Large intestine (tissue), 12 donors: Measurements from ENCODE around the gene CACNA2D2. TPM values are rescaled to one million over a fixed set of nuclear protein-coding genes. Genes with fewer than 3 reads are reported as not detected.

Experiments used
- DNase-seq, 2 donors: peaks; one replicate each; pipeline versions ENCODE4 v3.0.0 to v3.0.0-alpha.2; 2013
- H3K27ac ChIP-seq: one replicate; pipeline ENCODE4 v1.5.1; 2013; ENCODE audit warnings: low read length
- H3K27me3 ChIP-seq: 2 replicates; pipeline ENCODE4 v1.6.1; 2013; ENCODE audit warnings: low read length; ENCODE audit not compliant: control insufficient read depth, insufficient read depth
- H3K36me3 ChIP-seq: 2 replicates; pipeline ENCODE4 v1.6.1; 2013; ENCODE audit warnings: low read length; ENCODE audit not compliant: control insufficient read depth, insufficient read depth
- H3K4me1 ChIP-seq: one replicate; pipeline ENCODE4 v1.6.1; 2013; ENCODE audit warnings: low read length; ENCODE audit not compliant: control insufficient read depth, insufficient read depth
- H3K4me3 ChIP-seq: one replicate; pipeline ENCODE4 v1.5.1; 2013; ENCODE audit warnings: low read length
- H3K9me3 ChIP-seq: one replicate; pipeline ENCODE4 v1.6.1; 2013; ENCODE audit warnings: mild to moderate bottlenecking, low read depth, low read length, moderate library complexity; ENCODE audit not compliant: control insufficient read depth
- WGBS: methylation state at CpG from one replicate; pipeline ENCODE4 v1.1.5; 2013; ENCODE audit warnings: low lambda C conversion rate; ENCODE audit not compliant: insufficient coverage; 5-methylcytosine and 5-hydroxymethylcytosine counted together
- long read RNA-seq, 11 donors: transcript quantifications; one replicate each; lab custom pipeline, GENCODE V29; 2026
- polyA plus RNA-seq: library from polyadenylated mRNA; unstranded; fragments of 120-200 nt; gene quantifications from one replicate; pipeline ENCODE4 v1.2.1, GENCODE V29; 2013

CACNA2D2 gene
- 7.5 TPM for polyA plus RNA-seq
- long read RNA-seq, donor 1 = 0 reads
- long read RNA-seq, donor 2 = 0 reads
- long read RNA-seq, donor 3 = 0 reads
- long read RNA-seq, donor 4 = 0 reads
- long read RNA-seq, donor 5 = 0 reads
- long read RNA-seq, donor 6 = 0 reads
- long read RNA-seq, donor 7 = 0 reads
- long read RNA-seq, donor 8 = 0 reads
- long read RNA-seq, donor 9 = 0 reads
- long read RNA-seq, donor 10 = 0 reads
- long read RNA-seq, donor 11 = 0 reads

DNA sequence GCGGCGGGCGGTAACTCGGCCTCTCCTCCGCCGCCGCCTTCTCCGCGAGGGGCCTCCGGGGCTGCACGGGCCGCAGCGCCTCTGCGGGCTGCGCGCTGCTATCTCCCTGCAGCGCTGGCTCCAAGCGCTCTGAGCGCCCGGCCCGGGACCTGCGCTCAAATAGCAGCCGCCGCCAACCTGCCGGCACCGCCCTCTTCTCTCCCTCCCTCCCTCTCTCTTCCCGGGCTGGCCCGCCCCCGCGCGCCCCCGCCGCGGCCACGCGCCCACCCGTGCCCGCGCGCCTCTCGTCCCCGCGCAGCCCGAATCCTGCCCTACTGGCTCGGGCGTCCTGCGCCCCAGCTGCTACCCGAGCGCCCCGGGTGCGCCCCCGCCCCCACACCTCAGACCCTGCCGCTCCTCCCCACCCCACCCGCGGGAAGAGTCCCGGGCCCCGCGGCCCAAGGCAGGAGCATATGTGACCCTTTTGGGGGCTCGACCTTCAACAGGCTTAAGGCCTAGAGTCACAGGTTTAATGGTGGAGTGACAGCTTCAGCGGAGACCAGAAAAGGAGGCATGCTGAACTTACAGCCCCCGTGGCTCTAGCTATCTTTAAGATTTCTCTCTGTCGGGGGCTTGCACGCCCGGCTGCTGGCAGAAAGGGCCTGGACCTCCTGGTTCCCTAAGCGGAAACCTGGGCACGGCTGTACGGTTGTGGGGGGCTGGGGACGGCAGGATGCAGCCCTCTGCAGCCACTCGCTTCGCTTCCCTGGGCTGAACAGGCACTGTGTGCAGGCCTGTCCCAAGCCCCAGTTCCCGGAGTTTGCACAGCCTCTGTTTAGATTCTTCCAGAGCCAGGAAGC is at the start of gene CACNA2D2:
CACNA2D2 (minus strand) TSS at position 131 of the 839 bp plus-strand sequence. CDS start 211 bp downstream, outside the sequence.
- Histone ChIP-seq H3K4me3 (peak within 1 kb of the TSS; percentile 32), H3K27ac (no peak within 1 kb of the TSS), H3K27me3 (peaks cover 54% of the 10 kb centered on the region)

GRCh38 chr3:50552598-50552997 is 49.2 kb upstream of the CACNA2D2 start:
- Histone ChIP-seq H3K9me3 (no peaks in the 10 kb centered on the region), H3K4me3 (no peak overlapping the region)
- WGBS = no CpG with 5 or more reads among the region's 9 CpGs

More for the DNA sequence above, at the start of gene CACNA2D2:
- peaks cover 11% of the 10 kb centered on the region for H3K4me1 ChIP-seq
- 20% methylated on average over 2 of the region's 71 CpGs for WGBS
- DNase-seq = peak; percentile 48 to 76
- H3K36me3 ChIP-seq = no peaks in the 10 kb centered on the region
- H3K9me3 ChIP-seq = no peaks in the 10 kb centered on the region

DNA sequence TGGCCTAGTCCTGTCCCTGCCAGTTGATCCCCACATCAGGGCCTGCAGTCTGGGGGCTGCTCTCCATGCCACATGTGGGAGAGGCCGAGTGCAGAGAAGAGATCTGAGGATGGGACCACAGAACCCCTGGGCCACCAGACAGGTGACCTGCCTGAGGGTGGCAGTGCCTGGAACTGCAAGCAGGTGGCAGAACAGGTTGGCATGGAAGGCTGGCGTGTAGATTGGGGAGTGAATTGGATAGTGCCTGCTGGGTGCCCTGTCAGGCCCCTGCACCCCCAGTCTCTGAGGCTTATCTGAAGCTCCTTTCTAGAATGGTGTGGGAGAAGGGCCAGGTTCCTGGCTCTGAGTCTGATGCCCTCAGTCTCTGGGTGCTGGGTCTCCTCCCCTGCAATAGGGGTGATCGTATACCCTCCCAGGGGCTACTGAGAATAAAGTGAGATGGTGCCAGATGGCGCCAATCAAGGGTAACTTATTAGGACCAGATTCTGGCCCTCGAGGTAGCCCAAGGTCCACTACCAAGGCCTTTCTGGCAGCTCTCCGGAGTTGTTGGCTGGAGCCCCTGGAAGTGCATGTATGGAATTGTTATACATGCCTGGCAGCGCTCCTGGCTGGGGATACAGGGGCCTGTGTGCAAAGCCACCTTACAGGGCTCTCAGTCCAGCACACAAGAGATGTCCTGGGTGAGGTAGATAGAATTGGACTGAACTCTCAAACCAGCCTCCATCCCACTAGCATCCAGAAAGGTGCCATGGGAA is 48.4 kb upstream of the CACNA2D2 start:
- no CpG with 5 or more reads among the region's 7 CpGs for WGBS
- no peak overlapping the region for H3K27ac ChIP-seq
- no peak overlapping the region for H3K4me3 ChIP-seq
- no peaks in the 10 kb centered on the region for H3K9me3 ChIP-seq
- H3K27me3 ChIP-seq = no peaks in the 10 kb centered on the region
- H3K36me3 ChIP-seq = no peaks in the 10 kb centered on the region
- H3K4me1 ChIP-seq = peaks cover 16% of the 10 kb centered on the region
- no peak for DNase-seq

More at GRCh38 chr3:50552598-50552997, 49.2 kb upstream of the CACNA2D2 start:
- DNase-seq = no peak
- no peaks in the 10 kb centered on the region for H3K27me3 ChIP-seq
- H3K27ac ChIP-seq = no peak overlapping the region
- H3K36me3 ChIP-seq = no peaks in the 10 kb centered on the region
- H3K4me1 ChIP-seq = peaks cover 16% of the 10 kb centered on the region

DNA sequence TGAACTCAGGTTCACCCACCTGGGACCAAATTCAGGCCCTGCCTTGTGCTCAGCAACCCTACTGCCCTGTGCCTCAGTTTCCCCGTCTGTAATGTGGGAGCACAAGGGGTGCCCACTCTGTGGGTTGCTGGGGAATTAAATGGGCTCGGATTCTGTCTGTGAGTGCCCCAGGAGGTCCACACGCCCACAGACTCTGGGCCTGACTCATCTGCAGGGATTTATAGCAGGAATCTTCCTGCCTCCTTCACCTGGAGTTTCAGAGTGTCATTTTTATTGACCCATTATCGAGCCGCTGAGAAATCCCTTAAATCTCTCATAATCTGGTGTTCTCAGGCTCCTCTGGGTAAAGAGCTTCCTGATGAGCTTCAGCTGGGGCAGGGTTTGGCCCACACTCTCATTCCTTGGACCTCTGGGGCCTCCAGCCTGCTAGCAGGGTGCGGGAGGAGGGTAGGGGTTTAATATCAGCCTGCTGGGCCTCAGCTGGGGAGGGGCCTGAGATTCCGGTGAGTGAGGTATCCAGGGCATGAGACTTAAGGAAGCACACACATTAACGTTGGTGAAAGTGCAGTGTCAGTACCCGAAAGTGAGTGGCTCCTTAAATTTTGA is 47.7 kb upstream of the CACNA2D2 start:
- DNase-seq = peak in 1 of 2 donors; percentile 74
- no peak overlapping the region for H3K4me3 ChIP-seq
- no peaks in the 10 kb centered on the region for H3K36me3 ChIP-seq
- no peak overlapping the region for H3K27ac ChIP-seq
- no peaks in the 10 kb centered on the region for H3K9me3 ChIP-seq
- no CpG with 5 or more reads among the region's 9 CpGs for WGBS
- H3K27me3 ChIP-seq = no peaks in the 10 kb centered on the region
- H3K4me1 ChIP-seq = peaks cover 16% of the 10 kb centered on the region

- Histone ChIP-seq H3K27ac (no peak overlapping the region), H3K4me1 (peaks cover 16% of the 10 kb centered on the region), H3K9me3 (no peaks in the 10 kb centered on the region), H3K27me3 (no peaks in the 10 kb centered on the region), H3K36me3 (no peaks in the 10 kb centered on the region), H3K4me3 (no peak overlapping the region)
- WGBS = no CpG with 5 or more reads among the region's 13 CpGs
- peak in 1 of 2 donors; percentile 24 for DNase-seq
These were observed 46.8 kb upstream of the CACNA2D2 start for GRCh38 chr3:50550079-50550736.

DNA sequence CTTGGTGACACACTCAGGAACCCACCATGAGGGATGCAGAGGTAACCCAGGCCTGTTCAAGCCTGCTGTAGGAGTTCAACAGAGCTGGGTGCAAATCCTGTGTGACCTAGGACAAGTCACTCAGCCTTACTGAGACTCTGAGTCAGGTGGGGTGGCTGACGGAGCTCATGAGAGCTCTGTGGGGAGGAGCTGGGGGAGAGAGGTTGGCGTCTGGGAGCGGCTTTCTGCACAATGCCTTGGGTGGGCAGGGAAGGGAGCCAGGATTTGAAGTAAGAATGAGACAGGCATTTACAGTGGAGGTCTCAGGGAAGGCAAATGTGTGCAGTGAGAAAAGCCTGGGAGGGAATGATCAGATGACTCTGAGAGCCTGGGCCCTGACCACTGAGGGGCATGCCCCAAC is 45.8 kb upstream of the CACNA2D2 start:
- Histone ChIP-seq H3K9me3 (no peaks in the 10 kb centered on the region), H3K4me3 (no peak overlapping the region), H3K27ac (no peak overlapping the region), H3K27me3 (no peaks in the 10 kb centered on the region), H3K4me1 (peaks cover 16% of the 10 kb centered on the region), H3K36me3 (no peaks in the 10 kb centered on the region)
- no CpG with 5 or more reads among the region's 3 CpGs for WGBS
- no peak for DNase-seq

GRCh38 chr3:50545781-50546180 is 42.3 kb upstream of the CACNA2D2 start:
- no CpG with 5 or more reads among the region's 1 CpG for WGBS
- no peaks in the 10 kb centered on the region for H3K9me3 ChIP-seq
- no peaks in the 10 kb centered on the region for H3K27me3 ChIP-seq
- DNase-seq = no peak
- H3K27ac ChIP-seq = no peak overlapping the region
- peaks cover 6% of the 10 kb centered on the region for H3K4me1 ChIP-seq
- no peaks in the 10 kb centered on the region for H3K36me3 ChIP-seq
- H3K4me3 ChIP-seq = no peak overlapping the region

GRCh38 chr3:50542177-50543034 is 39.0 kb upstream of the CACNA2D2 start:
- WGBS = no CpG with 5 or more reads among the region's 2 CpGs
- Histone ChIP-seq H3K9me3 (no peaks in the 10 kb centered on the region), H3K4me1 (no peaks in the 10 kb centered on the region), H3K4me3 (no peak overlapping the region), H3K27ac (no peak overlapping the region), H3K36me3 (no peaks in the 10 kb centered on the region), H3K27me3 (peaks cover 15% of the 10 kb centered on the region)
- peak; percentile 58 to 59 for DNase-seq
